GM12873 (cell line): ENCODE data around the gene CMTM7.

Experiments
- CTCF ChIP-seq: IDR thresholded peaks from 2 replicates; pipeline ENCODE4 v1.5.1; 2012; ENCODE audit warnings: low read depth, mild to moderate bottlenecking, moderate library complexity, low read length, control low read depth; ENCODE audit not compliant: insufficient read depth; ENCODE audit errors: missing control alignments

The CMTM7 gene

GRCh38 chr3:32384938-32385337, 6.7 kb upstream of the CMTM7 start:
- no peak for TF ChIP-seq CTCF

DNA sequence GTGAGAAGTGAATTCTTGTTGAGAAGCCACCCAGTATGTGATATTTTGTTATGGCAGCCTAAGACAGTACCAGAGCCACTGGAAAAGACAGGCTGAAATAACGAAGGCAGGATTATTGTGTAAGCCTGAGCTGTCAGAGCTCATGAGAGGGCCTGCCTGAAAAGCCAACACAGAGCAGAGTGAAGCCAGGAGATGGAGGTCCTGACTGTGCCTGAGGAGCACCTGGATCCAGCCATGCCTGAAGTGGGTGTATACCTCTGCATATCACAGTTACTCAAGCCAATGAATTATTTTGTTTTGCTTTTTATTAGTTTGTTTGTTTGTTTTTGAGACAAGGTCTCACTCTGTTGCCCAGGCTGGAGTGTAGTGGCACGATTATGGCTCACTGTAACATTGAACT, 4.1 kb upstream of the CMTM7 start:
- TF ChIP-seq CTCF, result no peak

- TF ChIP-seq CTCF, result no peak
Observed at GRCh38 chr3:32392536-32393302, 1.1 kb downstream of the CMTM7 start.

GRCh38 chr3:32395496-32395895, 3.8 kb downstream of the CMTM7 start:
- no peak for TF ChIP-seq CTCF

GRCh38 chr3:32397941-32398340, 6.3 kb downstream of the CMTM7 start:
- TF ChIP-seq CTCF, result no peak

GRCh38 chr3:32398531-32398930, 6.9 kb downstream of the CMTM7 start:
- no peak for TF ChIP-seq CTCF

GRCh38 chr3:32399030-32399620, 7.5 kb downstream of the CMTM7 start:
- peak; percentile 50 for TF ChIP-seq CTCF
